ENCODE measurements around the gene SPATA45.

The SPATA45 gene

GRCh38 chr1:212782422-212783154 is 64.9 kb downstream of the SPATA45 start:
- in situ Hi-C loops (cut with MboI; ENCODE audit: low pct_unique_long_range_greater_than_20kb, low sequenced_read_pairs, unreplicated experiment), result no loop called here
- DNase-seq (ENCODE audit: low spot score), result no peak
- TF ChIP-seq CTCF (IDR thresholded peaks at IDR 0.05; ENCODE audit: extremely low read depth, insufficient read depth, missing control alignments), result peak; percentile 63

GRCh38 chr1:212781225-212781624 is 66.2 kb downstream of the SPATA45 start:
- in situ Hi-C loops (cut with MboI; ENCODE audit: low pct_unique_long_range_greater_than_20kb, low sequenced_read_pairs, unreplicated experiment), result no loop called here
- no peak for DNase-seq (ENCODE audit: low spot score)
- TF ChIP-seq CTCF (IDR thresholded peaks at IDR 0.05; ENCODE audit: extremely low read depth, insufficient read depth, missing control alignments), result no peak

- no peak for TF ChIP-seq CTCF (IDR thresholded peaks at IDR 0.05; ENCODE audit: extremely low read depth, insufficient read depth, missing control alignments)
- no peak for DNase-seq (ENCODE audit: low spot score)
- in situ Hi-C loops (cut with MboI; ENCODE audit: low pct_unique_long_range_greater_than_20kb, low sequenced_read_pairs, unreplicated experiment), result no loop called here
Observed at GRCh38 chr1:212780759-212781158, 66.7 kb downstream of the SPATA45 start.

All from GM13977 (cell line).